ENCODE data around the gene FBXW4.

- TF ChIP-seq EZH2 (IDR thresholded peaks at IDR 0.05; ENCODE audit: low read length) = no peak
- TF ChIP-seq, protein P1, sequence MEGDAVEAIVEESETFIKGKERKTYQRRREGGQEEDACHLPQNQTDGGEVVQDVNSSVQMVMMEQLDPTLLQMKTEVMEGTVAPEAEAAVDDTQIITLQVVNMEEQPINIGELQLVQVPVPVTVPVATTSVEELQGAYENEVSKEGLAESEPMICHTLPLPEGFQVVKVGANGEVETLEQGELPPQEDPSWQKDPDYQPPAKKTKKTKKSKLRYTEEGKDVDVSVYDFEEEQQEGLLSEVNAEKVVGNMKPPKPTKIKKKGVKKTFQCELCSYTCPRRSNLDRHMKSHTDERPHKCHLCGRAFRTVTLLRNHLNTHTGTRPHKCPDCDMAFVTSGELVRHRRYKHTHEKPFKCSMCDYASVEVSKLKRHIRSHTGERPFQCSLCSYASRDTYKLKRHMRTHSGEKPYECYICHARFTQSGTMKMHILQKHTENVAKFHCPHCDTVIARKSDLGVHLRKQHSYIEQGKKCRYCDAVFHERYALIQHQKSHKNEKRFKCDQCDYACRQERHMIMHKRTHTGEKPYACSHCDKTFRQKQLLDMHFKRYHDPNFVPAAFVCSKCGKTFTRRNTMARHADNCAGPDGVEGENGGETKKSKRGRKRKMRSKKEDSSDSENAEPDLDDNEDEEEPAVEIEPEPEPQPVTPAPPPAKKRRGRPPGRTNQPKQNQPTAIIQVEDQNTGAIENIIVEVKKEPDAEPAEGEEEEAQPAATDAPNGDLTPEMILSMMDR (optimal IDR thresholded peaks at IDR 0.05 in 1 of 3, IDR thresholded peaks at IDR 0.05 in 1 of 3, conservative IDR thresholded peaks at IDR 0.05 in 1 of 3; ENCODE audit: extremely low read depth in 1 of 3, insufficient read depth in 2 of 3, low read length in 3 of 3) = no peak
Measured at GRCh38 chr10:101612086-101612485, 82.9 kb downstream of the FBXW4 start.
